ENCODE data around the gene HIVEP2.

Gene HIVEP2

GRCh38 chr6:142886431-142887170, 58.4 kb downstream of the HIVEP2 start:
- DNase-seq, result no peak

DNA sequence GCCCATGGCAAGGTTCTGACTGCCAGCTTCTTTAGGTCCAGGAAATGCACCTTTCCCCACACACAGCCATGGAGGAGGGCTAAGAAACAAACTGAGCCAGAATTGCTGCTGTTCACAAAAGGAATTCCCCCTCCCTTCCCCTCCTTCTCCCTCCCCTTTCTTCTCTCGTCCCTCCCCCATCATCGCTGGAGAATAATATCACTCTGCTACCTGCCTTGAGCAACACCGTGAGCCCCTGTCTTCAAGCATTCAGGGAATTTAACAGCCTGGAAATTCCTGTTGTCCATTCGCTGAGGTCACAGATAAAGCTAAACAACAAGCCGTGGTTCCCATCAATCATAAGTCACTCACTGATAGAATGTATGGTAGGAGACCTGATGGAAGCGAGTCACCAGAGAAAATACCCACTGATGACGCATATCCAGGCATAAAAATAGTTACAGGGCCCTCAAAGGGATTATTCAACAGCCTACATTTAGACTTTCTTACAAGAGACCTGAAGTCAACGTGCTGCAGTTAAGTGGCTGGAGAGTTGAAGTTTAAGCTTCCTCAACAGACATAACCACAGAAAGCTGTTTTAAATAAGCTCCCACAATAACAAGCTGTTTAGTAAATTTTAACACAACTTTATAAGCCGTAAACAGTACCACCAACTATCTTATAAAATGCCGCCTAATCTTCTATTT, 59.7 kb downstream of the HIVEP2 start:
- DNase-seq, result peak; percentile 36

DNA sequence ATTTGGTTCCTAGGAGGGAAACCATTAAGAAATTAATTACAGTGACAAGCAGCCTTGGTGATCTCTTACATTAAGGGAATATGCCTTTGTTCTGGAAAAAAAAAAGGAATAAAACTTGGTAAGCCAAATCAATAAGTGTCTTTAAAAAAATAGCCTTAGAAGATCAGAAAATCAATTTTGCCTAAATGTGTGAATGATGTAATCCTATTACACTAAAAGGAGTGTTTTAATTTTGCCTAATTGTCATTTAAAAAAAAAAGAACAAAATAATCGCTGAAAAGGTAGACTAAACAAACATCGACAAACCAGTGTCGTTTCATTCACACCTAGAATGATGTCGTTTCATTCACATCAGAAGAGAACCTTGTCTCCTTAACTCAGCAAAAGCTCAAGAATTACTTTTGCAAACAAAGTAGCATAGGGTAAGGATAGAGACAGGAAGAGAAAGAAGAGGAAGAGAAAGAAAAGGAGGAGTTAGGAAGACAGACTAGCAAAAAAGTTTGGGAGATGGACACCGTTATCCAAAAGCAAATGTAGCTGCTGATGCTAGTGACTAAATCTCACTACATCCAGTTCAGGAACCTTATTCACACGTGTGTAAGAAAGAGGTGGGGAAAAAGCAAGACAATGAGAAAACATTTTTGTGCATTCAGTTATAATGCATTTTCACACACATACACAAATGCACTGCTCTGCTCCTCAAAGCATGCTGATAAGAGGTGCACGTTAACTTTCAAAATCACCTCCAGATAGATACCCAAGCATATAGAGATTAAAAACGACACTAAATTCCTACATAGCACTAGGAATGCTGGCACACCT, 60.6 kb downstream of the HIVEP2 start:
- DNase-seq, result no peak

DNA sequence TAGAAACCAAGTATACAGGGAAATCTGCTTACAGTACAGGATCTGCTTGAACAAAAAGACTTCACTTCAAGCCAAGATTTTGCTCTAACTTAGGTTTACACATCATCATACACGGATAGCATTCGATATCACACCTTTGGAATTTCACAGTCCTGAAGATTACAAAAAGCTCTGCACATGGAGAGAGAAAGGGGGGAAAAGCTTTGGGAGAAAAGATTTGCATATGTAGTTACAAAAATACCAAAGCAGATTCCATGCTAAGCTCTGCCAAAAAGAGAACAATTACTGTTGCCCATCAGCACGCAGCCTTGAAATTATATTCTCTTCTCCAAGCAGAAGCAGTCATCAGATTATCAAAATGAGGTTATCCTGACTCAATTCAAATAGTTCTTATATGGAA, 62.0 kb downstream of the HIVEP2 start:
- no peak for DNase-seq

- no peak for DNase-seq
Observed at GRCh38 chr6:142881761-142882160, 63.2 kb downstream of the HIVEP2 start.

DNA sequence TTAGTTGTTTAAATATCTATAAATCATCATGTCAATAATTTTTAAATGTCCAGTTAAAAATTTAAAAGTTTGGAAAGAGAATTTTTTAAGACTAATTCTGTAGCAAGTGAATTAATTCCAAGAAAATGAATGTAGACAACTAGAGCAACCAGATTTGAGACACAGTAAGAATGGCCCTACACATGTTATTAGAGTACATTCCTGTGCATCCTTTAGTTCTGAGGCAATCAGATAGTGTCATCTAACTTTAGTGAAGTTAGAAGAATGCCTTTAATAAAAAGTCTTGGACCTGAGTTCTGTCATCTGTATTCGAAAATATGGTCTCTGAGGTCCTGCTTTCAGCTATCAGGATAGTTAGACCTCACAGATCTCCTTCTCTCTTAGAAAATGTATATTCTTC, 63.7 kb downstream of the HIVEP2 start:
- DNase-seq, result no peak

DNA sequence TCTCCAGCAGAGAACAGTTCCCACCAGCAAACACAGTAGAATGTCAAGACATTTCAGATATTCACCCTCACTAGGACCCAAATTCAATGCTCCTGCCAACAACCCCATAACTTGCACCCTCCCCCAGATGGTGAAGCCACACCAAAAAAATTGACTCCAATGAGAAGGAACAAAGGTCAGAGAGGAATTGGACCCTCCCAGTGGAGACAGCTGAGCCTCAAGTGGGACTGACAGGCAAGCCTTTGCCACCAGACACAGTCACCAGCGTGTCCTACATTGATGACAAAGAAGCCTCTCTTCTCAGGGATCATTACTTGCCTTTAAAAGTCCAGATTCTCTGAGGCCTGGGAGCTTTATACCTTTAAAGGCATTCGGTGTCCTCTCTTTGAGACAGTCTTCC, 64.8 kb downstream of the HIVEP2 start:
- DNase-seq, result no peak

DNA sequence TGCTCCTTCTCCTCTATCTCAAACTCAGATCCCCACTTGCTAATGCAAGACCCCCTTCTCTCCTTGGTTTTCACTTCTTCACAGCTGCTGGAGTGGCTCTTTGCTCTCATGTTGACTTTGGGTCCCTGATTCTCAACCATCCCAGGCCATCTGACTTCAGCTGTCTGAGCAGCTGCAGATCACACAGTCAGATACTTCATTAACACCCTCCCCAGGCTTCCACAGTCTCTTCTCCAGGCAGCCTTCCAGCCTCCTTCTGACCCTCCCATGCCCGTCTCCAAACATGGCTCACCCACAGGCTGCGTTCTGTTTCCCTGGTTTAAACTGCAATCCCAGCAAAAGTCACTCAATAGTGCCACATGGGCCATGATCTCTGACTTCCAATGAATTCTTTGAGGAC, 65.4 kb downstream of the HIVEP2 start:
- no peak for DNase-seq

GRCh38 chr6:142879076-142879475, 65.9 kb downstream of the HIVEP2 start:
- no peak for DNase-seq

- no peak for DNase-seq
Observed at GRCh38 chr6:142878407-142878806, 66.6 kb downstream of the HIVEP2 start.

DNA sequence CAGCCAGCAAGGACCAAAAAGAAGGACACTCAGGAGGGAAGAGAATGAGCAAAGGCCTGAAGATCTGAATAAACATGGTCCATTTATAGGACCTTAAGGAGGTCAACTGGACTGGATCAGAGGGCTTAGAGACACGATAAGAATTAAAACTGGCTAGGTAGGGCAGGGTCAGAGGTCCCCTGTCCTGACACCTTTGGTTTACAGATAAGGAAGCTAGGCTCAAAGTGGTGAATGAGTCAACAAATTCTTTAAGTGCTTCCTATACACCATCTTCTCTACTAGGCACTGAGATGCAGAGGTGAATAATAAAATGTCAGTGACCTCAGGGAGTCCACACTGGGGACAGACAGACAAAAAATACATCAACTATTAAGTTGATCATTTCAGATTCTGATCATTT, 70.3 kb downstream of the HIVEP2 start:
- no peak for DNase-seq

DNA sequence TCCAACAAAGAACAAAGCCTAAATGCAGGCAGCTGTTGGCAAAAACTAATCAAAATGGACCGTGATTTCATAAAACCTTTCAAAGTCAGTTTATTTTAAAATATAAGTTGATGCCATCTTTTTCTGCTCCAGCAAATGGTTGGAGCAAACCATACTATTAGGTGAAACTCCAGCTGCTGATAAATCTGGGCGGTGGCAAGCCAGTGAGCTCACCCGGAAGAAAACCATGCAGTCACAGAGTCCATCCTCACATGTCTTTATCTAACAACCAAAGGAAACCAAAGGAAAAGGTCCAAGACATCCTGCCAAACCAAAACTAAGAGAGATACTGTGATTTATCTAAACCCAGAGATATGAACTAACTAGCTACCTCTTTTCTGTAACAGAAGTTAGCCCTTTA, 72.6 kb downstream of the HIVEP2 start:
- no peak for DNase-seq

DNA sequence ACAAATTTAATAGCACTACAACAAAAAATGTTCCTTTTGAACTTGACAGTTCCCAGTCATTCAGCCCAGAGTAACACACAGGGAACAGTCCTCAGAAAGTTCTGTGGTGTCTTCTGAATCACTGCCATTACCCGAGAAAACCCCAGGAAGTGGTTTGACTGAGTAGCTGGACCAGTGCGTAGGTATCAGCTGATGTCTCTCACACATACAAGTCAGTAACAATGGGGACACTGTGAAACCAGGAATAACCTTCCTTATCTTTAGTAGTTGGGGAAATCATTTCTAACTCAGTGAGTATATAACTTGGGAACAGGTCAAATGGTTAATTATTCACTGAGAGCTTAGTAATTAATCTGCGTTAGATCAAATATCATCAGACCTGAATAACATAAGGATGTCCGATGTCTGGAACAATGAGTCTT, 73.1 kb downstream of the HIVEP2 start:
- no peak for DNase-seq

DNA sequence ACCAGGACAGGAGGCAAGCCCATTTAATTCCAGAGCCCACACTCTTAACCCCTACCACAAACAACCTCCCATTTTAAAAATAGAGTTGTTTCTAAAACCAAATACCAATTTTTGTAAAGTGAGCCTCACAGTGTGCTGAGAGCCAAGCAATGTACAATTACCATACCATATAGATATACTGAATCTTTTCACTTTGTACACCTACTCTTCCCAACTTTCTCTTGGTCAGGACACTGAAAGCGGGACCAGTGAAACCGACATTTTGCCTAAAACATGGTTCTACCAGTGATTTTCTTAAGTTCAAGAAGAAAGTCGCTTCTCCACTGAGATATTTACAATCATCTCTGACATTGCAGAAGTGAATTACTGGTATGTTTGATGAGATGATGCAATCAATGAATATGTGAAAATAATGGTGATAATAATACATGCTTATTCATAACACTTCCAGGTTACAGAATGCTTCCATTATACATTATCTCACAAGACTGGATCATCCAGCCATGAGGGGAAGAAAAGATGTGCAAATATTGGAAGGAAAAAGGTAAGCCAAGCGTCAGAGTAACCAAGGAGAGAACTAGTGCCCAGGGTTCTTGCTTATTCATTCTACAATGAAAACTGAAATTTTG, 74.1 kb downstream of the HIVEP2 start:
- DNase-seq, result no peak

- no peak for DNase-seq
Observed at GRCh38 chr6:142868917-142869316, 76.1 kb downstream of the HIVEP2 start.

DNA sequence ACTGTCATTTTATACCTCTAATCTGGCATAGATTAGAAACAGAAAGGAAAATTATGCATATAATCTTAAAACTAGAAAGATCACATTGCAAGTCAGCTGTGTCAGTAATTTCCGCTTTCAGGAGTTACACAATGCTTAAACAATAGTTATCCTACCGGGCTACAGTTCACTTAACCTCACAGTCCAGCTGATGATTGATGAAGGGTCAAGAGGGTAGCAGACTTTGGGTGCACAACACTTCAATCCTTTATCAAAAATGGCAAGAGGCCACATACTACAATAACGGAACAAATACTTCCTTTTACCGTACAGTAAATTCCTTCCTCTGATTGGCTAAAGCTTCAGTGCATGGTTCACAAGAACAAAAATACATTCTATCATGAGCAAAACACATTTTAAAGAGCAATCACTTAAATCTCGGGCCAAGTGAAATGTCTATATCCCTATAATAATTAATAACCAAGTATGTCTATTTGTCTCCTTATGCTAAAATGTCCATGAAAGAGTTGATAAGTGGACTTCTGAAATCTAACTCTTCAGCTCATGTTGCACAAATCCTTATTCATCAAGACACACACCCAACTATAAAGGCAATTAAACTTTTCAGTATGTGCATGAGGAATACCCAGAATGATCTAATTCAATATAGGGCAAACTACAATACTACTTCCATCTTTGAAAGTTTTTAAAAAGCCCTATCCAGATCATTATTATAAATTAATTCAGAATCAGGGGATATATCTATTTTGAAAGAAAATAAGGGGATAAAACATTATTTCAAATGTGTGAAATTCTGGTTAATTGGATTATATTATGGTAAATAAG, 76.8 kb downstream of the HIVEP2 start:
- DNase-seq, result peak; percentile 48

DNA sequence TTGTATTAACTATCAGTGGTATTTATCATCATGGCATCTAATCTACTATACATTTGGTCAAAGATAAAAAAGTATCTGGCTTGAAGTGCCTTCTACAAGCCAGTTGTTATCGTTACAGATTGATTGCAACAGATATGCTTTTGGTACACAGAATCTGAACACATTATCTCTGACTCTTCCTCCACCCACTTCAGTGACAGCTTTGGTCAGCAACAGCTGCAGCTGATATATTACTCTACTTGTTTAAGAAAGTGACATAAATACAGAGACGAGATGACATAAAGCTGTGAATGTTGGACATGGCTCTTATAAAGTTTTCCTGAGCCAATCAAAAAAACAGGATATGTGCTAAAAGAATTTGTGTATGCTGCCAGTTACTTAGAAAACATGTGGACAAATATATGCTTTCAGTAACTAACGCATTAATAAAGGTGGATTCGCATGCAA, 77.6 kb downstream of the HIVEP2 start:
- no peak for DNase-seq

DNA sequence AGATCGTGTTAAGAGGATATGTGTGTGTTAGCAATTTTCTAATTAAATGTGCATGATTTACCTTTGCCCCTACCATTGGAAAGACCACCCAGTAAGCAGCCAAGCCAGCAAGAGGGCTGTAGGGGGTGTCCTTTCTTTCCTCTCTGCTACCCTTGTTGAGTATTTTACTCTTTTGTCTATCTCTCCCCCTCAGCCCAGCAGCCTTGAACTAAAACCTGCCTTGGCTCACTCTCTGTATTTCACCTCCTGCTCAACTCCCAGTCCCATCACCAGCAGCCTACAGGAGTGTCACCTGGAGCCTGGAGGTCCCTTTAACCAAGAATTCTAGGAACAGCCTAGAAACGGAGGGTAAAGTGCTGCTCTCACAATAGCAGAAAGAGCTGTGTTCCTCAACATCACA, 81.0 kb downstream of the HIVEP2 start:
- no peak for DNase-seq

- DNase-seq, result peak; percentile 44
Observed at GRCh38 chr6:142861711-142862110, 83.3 kb downstream of the HIVEP2 start.

GRCh38 chr6:142860498-142860897, 84.5 kb downstream of the HIVEP2 start:
- no peak for DNase-seq

DNA sequence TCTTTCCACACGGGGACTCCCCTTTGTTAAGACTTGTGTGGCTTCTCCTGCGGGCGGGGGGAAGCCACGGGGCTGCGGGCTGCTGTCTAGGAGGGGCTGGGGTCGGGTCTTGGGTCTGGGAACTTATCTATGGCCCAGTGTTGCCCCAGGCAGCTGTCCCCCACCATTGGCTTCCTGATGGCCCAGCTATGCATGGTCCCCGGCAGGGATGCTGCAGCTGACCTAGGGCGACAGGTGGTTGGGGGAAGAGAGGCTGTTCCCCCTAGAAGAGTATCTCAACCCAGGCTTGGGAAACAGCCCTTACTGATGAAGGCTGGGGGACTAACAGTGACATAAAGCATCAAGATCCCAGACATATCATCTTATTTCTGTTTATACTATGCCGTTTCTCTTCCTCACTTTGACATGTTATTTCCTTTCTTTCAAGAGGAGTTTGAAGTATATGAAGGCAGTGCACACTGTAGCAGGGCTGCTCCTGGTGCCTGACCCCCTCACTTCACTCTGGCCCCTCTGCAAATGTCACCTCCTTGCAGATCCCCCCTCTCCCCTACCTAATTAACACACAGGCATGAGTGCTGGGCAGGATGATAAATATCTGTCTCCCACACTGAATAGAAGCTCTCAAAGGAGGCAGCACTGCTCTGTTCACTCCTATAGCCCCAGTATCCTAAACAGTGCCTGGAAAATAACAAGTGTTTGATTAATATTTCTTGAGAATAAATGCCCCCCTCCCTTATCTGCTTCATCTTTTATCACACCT, 87.0 kb downstream of the HIVEP2 start:
- DNase-seq, result no peak

Measured in DMS79 treated with DMSO at 0.1 percent for 48 hours (cell line).